HepG2 (cell line): Measurements from ENCODE around the gene ZNF189. TPM values are rescaled to one million over a fixed set of nuclear protein-coding genes. Genes with fewer than 3 reads are reported as not detected.
A peak's percentile ranks its signal among the peaks of the same experiment; 100 is the strongest.

Source experiments
- ATF7 ChIP-seq, 2 experiments: fragments of 450-650 bp in 1 of 2; sonication (generic) in 1 of 2; formaldehyde crosslinking in 1 of 2; IDR thresholded peaks; 2 replicates each; pipeline versions ENCODE4 v1.4.0 to v1.6.1; 2016 to 2020; ENCODE audit warnings: antibody characterized with exemption in 1 of 2, mild to moderate bottlenecking in 1 of 2, missing genetic modification reagents in 1 of 2
- ATRX ChIP-seq: sonication (generic); formaldehyde crosslinking; IDR thresholded peaks from 2 replicates; pipeline ENCODE4 v1.4.0; 2020; ENCODE audit warnings: missing genetic modification reagents, borderline replicate concordance
- CBFB ChIP-seq: sonication (generic); formaldehyde crosslinking; IDR thresholded peaks from 2 replicates; pipeline ENCODE4 v1.4.0; 2020; ENCODE audit warnings: missing genetic modification reagents
- FLYWCH1 ChIP-seq: sonication (generic); formaldehyde crosslinking; IDR thresholded peaks from 2 replicates; pipeline ENCODE4 v1.8.1; 2023; ENCODE audit warnings: mild to moderate bottlenecking, missing genetic modification reagents
- FOXP1 ChIP-seq, 2 experiments: fragments of 450-650 bp in 1 of 2; IDR thresholded peaks; 2 replicates each; pipeline ENCODE4 v1.6.1; 2017 to 2018; ENCODE audit warnings: antibody characterized with exemption in 1 of 2
- HMGXB4 ChIP-seq, 2 experiments: sonication (generic) in 1 of 2; formaldehyde crosslinking in 1 of 2; IDR thresholded peaks; 2 replicates each; pipeline versions ENCODE4 v1.4.0 to v1.6.1; 2018 to 2020; ENCODE audit warnings: missing genetic modification reagents in 2 of 2, borderline replicate concordance in 1 of 2, low read depth in 1 of 2, mild to moderate bottlenecking in 1 of 2, missing biosample characterization in 1 of 2
- ISX ChIP-seq: sonication (generic); formaldehyde crosslinking; conservative IDR thresholded peaks from 2 replicates; pipeline ENCODE4 v1.5.0; 2020; ENCODE audit warnings: missing genetic modification reagents
- MXD1 ChIP-seq: sonication (generic); formaldehyde crosslinking; IDR thresholded peaks from 2 replicates; pipeline ENCODE4 v1.4.0; 2020; ENCODE audit warnings: mild to moderate bottlenecking, missing genetic modification reagents
- NR2F1 ChIP-seq, 2 experiments: fragments of 450-650 bp in 1 of 2; formaldehyde crosslinking in 1 of 2; IDR thresholded peaks; 2 replicates each; pipeline versions ENCODE4 v1.5.0 to v1.6.1; 2016 to 2020; ENCODE audit warnings: mild to moderate bottlenecking in 1 of 2, missing compliant biosample characterization in 1 of 2, missing genetic modification reagents in 1 of 2, moderate library complexity in 1 of 2
- NRL ChIP-seq: sonication (generic); formaldehyde crosslinking; IDR thresholded peaks from 2 replicates; pipeline ENCODE4 v1.5.0; 2020; ENCODE audit warnings: missing genetic modification reagents, mild to moderate bottlenecking, moderate library complexity, borderline replicate concordance
- SNRNP70 ChIP-seq: fragments of 200-400 bp; formaldehyde crosslinking; IDR thresholded peaks from 2 replicates; pipeline ENCODE4 v1.6.1; 2017; ENCODE audit warnings: mild to moderate bottlenecking, low read depth, low read length, moderate library complexity
- SP4 ChIP-seq: sonication (generic); formaldehyde crosslinking; IDR thresholded peaks from 2 replicates; pipeline ENCODE4 v1.8.1; 2023; ENCODE audit warnings: mild to moderate bottlenecking, missing genetic modification reagents
- SRSF1 ChIP-seq: fragments of 200-400 bp; formaldehyde crosslinking; optimal IDR thresholded peaks from 2 replicates; pipeline ENCODE3; 2017; ENCODE audit warnings: mild to moderate bottlenecking, low read depth, low read length, moderate library complexity
- TBX3 ChIP-seq: fragments of 450-650 bp; IDR thresholded peaks from 2 replicates; pipeline ENCODE4 v1.6.1; 2017; ENCODE audit warnings: antibody characterized with exemption, mild to moderate bottlenecking, inconsistent platforms, borderline replicate concordance
- TEAD3 ChIP-seq: optimal IDR thresholded peaks from 2 replicates; pipeline ENCODE3; 2016; ENCODE audit warnings: borderline replicate concordance
- TMF1 ChIP-seq: sonication (generic); formaldehyde crosslinking; IDR thresholded peaks from 2 replicates; pipeline ENCODE4 v1.8.1; 2022; ENCODE audit warnings: low read depth, missing genetic modification reagents
- XRCC5 ChIP-seq: fragments of 200-400 bp; formaldehyde crosslinking; optimal IDR thresholded peaks from 2 replicates; pipeline ENCODE3; 2017; ENCODE audit warnings: mild to moderate bottlenecking, low read length
- ZKSCAN8 ChIP-seq: IDR thresholded peaks from 2 replicates; pipeline ENCODE4 v1.6.1; 2016; ENCODE audit warnings: borderline replicate concordance, missing genetic modification reagents, missing compliant biosample characterization
- ZNF839 ChIP-seq: sonication (generic); formaldehyde crosslinking; IDR thresholded peaks from 2 replicates; pipeline ENCODE4 v1.4.0; 2020; ENCODE audit warnings: missing genetic modification reagents, mild to moderate bottlenecking, borderline replicate concordance
- polyA plus RNA-seq, 8 experiments: library from polyadenylated mRNA; depleted of rRNA in 3 of 8; stranded (reverse) in 7 of 8; unstranded in 1 of 8; fragments of >200 nt; fragmentation: Illumina TruSeq in 4 of 8; extraction: Trizol in 4 of 8; gene quantifications; 2 replicates each; pipeline versions ENCODE4 v1.2.1 to v1.2.3, GENCODE V29; 2011 to 2016; ENCODE audit warnings: low read depth in 4 of 8, missing spikeins in 1 of 8, mixed read lengths in 1 of 8; ENCODE audit not compliant: insufficient read depth in 1 of 8
- total RNA-seq, 5 experiments: library from RNA; depleted of rRNA; stranded (reverse); fragments of >200 nt; fragmentation: Illumina TruSeq; extraction: Trizol; gene quantifications; 2 replicates each; pipeline ENCODE4 v1.2.3, GENCODE V29; 2016; ENCODE audit warnings: low read depth in 1 of 5
- TF ChIP-seq, protein P1 (sequence below): sonication (generic); formaldehyde crosslinking; IDR thresholded peaks from 2 replicates; pipeline ENCODE4 v1.4.0; 2020; ENCODE audit warnings: missing genetic modification reagents, borderline replicate concordance

Gene ZNF189
- total and polyA plus RNA-seq, 2 of the 13 experiments (the other 11 are each of a cell fraction or from before 2014, with no cell fraction given), result 8.4 to 50.0 TPM

DNA sequence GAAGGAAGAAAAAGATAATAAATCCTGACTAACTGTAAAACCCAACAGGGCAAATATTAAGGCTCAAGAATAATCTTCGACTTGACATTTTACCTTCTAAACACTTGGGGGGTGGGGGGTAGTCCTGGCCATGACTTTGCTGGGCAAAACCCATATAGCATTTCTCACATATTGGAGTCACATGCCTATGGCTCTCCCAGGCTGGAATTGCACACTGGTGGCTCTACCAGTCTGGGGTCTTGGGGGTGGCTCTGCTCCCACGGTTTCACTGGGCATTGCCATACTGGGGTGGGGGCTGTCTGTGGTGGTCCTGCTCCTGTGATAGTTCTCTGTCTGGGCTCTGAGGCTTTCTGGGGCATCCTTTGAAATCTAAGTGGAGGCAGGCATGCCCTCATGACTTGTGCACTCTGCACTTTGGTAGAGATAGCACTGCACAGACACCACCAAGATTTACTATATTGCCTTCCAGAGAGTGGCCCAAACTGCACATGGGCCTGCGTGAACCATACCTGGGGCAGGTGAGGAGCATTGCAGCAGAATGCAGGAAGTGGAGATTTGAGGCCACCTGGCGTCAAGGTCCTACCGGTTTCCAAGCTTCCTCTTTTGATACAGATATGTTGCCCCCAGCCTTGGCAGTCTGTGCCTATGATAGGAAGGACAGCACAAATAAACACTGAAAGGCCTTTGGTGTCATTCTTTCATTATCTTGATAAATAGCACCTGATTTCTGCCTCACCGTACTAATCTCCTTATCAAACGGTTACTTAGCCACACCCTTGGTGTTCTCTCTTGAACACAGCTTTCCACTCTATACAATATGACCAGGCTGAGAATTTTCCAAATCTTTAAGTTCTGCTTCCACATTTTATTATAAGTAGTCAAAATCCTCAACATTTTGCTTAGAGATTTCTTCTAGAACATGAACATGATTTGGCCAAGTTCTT is 43.6 kb upstream of the ZNF189 start (continued):
- TF ChIP-seq FOXP1 (IDR thresholded peaks at IDR 0.05) (no peak), FOXP1 (CRISPR knock-in tag; IDR thresholded peaks at IDR 0.05) (no peak), SRSF1 (no peak), TMF1 (CRISPR knock-in tag) (peak; percentile 74; the same call in 1 of the 2 replicates), HMGXB4 (CRISPR knock-in tag; IDR thresholded peaks at IDR 0.05; ENCODE audit: borderline replicate concordance in 1 of 2, low read depth in 1 of 2) (no peak), SNRNP70 (no peak), ATRX (CRISPR knock-in tag) (no peak), SP4 (no peak; the same call in 1 of the 2 replicates), XRCC5 (no peak), CBFB (CRISPR knock-in tag) (no peak), TEAD3 (no peak), ATF7 (IDR thresholded peaks at IDR 0.05) (no peak), ATF7 (CRISPR knock-in tag; IDR thresholded peaks at IDR 0.05) (no peak), ZNF839 (CRISPR knock-in tag) (no peak), TBX3 (no peak), ISX (no peak), NRL (CRISPR knock-in tag) (no peak), NR2F1 (CRISPR knock-in tag; IDR thresholded peaks at IDR 0.05) (no peak), FLYWCH1 (CRISPR knock-in tag) (0 out of 2 replicates have a peak, but pooled peaks have one; percentile 61), MXD1 (CRISPR knock-in tag) (no peak), ZKSCAN8 (CRISPR knock-in tag) (no peak)
- TF ChIP-seq, protein P1, sequence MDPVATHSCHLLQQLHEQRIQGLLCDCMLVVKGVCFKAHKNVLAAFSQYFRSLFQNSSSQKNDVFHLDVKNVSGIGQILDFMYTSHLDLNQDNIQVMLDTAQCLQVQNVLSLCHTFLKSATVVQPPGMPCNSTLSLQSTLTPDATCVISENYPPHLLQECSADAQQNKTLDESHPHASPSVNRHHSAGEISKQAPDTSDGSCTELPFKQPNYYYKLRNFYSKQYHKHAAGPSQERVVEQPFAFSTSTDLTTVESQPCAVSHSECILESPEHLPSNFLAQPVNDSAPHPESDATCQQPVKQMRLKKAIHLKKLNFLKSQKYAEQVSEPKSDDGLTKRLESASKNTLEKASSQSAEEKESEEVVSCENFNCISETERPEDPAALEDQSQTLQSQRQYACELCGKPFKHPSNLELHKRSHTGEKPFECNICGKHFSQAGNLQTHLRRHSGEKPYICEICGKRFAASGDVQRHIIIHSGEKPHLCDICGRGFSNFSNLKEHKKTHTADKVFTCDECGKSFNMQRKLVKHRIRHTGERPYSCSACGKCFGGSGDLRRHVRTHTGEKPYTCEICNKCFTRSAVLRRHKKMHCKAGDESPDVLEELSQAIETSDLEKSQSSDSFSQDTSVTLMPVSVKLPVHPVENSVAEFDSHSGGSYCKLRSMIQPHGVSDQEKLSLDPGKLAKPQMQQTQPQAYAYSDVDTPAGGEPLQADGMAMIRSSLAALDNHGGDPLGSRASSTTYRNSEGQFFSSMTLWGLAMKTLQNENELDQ (CRISPR knock-in tag), result no peak
